LNCAP (cell line): ENCODE measurements around the gene SIN3A.

Experiments
- CTCF ChIP-seq: fragments of 450-650 bp; IDR thresholded peaks from 2 replicates; pipeline ENCODE4 v1.5.1; 2017; ENCODE audit warnings: mild to moderate bottlenecking

SIN3A gene

DNA sequence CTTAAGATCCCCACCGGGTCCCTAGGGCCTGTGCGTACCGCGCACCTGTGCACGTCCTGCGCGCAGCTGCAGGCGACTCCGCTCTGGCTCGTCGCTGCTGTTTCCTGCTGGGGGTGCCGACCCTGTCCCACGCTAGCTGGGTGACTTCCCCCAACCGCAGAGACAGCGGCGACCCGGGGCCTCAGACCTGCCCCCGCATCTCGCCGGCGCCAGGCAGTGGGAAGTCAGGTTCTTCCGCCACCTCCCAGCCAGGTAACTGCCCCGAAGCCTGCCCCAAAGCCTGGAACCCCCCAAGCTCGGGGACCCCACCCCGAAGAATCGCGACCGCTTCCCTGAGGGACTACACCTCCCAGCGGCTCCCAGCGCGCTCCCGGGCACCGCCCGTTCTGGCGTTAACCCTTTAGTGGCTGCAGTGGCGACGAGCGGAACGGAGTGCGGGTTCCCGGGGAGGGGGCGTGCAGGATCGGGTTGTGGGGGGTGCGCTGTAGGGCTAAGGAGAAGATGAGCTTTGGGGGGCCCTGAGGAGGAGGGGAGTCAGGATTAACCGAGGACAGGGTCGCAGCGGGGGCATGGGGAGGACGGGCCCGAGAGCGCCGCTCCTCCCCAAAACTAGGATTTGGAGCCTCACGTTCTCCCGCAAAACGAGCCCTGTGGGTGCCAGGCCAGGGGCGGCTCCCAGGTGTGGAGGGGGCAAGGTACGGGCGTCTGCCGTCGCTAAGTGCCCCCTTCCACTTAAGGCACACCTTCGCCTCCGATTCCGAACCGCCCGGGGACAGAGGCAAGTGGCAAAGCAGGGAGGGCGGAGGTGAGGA, 104.1 kb downstream of the SIN3A start:
- no peak for TF ChIP-seq CTCF

DNA sequence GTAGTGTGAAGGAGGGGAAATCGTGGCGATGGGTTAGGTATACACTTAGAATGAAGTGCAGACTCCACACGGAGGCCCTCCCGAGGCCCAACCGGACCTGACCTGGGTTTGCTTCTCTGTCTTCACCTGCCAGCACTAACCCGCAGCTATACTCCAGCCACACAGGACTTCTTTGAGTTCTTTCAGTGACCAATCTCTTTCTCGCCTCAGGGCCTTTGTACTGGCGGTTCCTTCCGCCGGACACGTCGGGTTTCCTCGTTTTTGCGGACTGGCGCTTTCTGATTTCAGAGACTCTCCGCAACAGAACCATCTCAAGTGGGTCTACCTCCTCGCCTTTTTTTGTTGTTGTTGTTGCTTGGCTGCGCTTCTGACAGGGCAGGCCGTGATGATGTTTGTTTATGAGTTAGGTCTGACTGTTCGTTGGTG, 104.7 kb downstream of the SIN3A start, which contains the start of gene NEIL1:
NEIL1 (plus strand) TSS at position 244 of the 426 bp plus-strand sequence. CDS start 1,867 bp downstream, outside the sequence.
- TF ChIP-seq CTCF: no peak

DNA sequence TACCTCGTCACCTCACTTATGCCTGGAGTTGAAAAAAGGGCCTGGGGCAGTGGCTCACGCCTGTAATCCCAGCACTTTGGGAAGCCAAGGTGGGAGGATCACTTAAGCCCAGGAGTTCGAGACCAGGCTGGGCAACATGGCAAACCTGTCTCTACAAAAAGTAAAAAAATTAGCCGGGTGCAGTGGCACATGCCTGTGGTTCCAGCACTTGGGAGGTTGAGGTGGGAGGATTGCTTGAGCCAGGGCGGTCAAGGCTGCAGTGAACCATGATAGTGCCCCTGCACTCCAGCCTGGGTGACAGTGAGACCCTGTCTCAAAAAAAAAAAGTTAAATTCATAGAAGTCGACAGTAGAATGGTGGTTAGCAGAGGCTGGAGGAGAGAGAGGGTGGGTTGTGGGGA, 109.3 kb downstream of the SIN3A start:
- TF ChIP-seq CTCF: no peak

DNA sequence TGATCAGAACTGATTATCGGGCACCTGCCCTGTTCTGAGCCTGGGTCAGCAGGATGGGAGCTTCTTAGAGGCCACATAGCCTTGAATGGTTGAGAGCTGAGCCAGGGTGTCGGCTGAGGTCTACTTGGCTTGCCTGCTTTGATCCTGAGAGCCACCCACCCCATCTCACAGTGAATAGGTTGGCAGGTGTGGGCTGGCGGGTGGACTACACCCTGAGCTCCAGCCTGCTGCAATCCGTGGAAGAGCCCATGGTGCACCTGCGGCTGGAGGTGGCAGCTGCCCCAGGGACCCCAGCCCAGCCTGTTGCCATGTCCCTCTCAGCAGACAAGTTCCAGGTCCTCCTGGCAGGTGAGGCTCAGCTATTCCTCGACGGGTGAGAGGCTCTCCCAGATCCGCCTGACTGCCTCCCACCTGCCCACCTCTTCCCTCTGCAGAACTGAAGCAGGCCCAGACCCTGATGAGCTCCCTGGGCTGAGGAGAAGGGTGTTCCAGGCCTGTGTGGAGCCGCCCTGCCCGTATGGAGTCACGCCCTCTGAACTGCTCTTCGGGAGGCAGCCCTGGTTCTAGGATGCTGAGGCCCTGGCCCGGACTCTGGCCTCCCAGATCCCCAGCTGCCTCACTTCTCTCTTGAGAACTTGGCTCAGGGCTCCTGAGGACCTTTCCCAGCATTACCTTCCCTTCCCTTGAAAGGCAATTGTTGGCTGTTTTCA, 111.8 kb downstream of the SIN3A start:
- TF ChIP-seq CTCF: no peak

GRCh38 chr15:75338661-75339240, 112.7 kb downstream of the SIN3A start:
- no peak for TF ChIP-seq CTCF

GRCh38 chr15:75335705-75336355, 115.7 kb downstream of the SIN3A start, which contains the start of gene COMMD4:
COMMD4 (plus strand) TSS chr15:75336063; CDS start chr15:75336090, 27 bp downstream.
- no peak for TF ChIP-seq CTCF

DNA sequence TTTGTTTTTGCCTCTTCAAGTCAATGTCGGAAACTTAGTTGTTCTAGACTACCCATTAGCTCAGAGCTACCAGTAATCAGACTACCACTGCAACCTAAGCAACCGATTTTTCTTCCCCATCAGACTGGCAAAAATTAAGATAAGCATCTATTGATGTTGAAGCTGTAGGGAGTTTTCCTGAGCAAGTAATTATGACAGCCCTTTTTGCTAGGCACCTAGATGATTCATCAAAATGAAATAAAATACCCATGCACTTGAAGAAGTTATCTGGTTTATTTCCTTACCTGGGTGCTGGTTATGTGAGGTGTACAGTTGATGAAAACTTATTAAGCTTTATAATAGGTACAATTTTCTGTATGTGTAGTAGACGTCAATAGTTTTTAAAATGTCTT, 116.2 kb downstream of the SIN3A start:
- TF ChIP-seq CTCF: no peak
